GM19395 (cell line): ENCODE measurements around the gene CD109.

ENCODE experiments used
- ATAC-seq: cut with Tn5 transposase; IDR thresholded peaks from one replicate; pipeline ENCODE4 v1.9.1; 2021; ENCODE audit warnings: mild to moderate bottlenecking, moderate library complexity; ENCODE audit not compliant: unreplicated experiment

CD109 gene

GRCh38 chr6:73724389-73724788, 28.4 kb downstream of the CD109 start:
- ATAC-seq: no peak

DNA sequence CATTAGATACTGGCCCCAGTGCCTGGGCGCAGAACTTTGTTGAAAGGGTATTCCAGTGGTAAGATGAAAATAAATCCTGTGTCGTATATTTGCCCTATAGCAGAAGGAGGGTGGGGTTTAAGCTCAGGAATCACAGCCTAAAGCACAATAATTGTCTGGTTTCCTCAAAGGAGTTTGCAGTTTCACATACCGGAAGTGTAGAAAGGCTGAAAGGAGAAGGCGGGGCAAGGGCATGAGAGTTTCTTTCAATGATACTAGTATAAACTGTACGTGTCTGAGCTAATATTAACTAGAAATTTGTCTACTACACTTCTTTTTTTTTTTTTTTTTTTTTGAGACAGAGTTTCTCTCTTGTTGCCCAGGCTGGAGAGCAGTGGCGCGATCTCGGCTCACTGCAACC, 29.2 kb downstream of the CD109 start:
- ATAC-seq: peak; percentile 59

- no peak for ATAC-seq
These were observed 31.1 kb downstream of the CD109 start for GRCh38 chr6:73727114-73727513.

DNA sequence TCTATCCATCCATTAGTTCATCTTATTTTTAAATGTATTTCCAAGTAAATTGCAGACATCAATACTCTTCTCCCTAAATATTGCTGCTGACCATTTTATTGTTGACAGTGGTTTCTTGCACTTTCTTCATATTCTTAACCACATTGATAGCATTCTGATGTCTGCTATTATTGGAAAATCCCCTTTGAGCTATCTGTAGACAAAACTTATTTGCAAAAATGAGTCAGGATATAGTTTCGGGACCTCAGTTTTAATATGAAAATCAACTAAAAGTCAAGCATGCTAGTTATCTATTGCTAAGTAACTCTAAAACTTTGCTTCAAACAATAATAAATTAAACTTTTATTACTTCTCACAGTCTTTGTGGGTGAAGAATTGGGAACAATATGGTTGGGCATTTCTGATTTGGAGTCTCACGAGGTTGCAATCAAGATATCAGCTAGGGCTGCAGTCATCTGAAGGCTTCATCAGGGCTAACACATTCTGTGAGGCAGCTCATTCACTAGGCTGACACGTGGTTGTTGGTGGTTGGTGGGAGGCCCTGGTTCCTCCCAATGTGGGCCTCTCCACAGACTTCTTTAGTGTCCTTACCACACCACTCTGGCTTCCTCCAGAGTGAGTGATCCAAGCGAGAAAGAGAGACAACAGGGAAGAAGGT, 32.7 kb downstream of the CD109 start:
- ATAC-seq: peak; percentile 67

GRCh38 chr6:73731285-73731684, 35.3 kb downstream of the CD109 start:
- no peak for ATAC-seq

- peak; percentile 85 for ATAC-seq
These were observed 37.1 kb downstream of the CD109 start for GRCh38 chr6:73732845-73733675.

DNA sequence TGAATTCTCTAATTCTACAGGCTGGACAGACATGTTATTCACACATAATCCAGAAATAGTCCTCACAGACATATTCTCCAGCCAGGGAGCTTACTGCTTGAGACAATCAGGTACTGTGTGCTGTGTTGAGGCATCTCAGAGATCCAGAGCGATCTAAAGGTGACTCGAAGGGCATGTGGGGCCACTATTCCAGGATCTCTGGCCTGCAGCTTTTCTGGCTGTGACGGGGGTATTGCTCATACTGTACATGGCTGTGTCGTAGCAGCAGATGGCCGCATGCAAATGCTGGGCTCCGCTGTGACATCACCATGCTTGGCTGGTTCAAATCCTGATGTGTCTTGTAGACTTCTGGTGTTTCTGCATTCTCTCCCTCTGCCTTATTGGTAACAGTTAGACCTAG, 37.8 kb downstream of the CD109 start:
- ATAC-seq: no peak

DNA sequence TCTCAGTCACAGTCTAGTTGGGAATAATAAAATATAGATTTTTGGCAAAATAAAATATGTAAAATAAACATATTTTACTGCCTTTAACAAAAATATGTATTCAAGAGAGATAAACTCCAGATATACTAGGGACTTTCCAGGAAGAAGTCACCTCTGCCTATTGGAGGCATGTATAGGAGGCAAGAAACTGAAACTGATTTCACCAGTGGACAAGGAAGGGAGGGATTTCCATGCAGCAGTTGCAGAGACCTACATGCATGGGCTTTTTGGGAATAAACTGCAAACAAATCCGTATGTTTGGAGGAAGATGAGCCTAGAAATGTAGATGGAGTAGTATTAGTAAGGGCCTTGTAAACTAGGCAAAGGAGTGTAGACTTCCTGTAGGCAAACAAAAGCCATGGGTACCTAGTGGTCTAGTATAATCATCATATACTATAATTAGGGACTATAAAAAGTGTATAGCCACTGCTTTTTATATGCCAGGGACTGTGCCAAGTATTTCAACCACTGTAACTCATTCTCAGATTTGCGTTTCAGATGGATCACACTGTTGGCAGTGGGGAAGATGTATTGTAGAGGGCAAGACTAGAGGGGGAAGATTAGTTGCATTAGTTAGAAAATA, 38.9 kb downstream of the CD109 start:
- no peak for ATAC-seq

- no peak for ATAC-seq
These were observed 42.5 kb downstream of the CD109 start for GRCh38 chr6:73738367-73739028.

DNA sequence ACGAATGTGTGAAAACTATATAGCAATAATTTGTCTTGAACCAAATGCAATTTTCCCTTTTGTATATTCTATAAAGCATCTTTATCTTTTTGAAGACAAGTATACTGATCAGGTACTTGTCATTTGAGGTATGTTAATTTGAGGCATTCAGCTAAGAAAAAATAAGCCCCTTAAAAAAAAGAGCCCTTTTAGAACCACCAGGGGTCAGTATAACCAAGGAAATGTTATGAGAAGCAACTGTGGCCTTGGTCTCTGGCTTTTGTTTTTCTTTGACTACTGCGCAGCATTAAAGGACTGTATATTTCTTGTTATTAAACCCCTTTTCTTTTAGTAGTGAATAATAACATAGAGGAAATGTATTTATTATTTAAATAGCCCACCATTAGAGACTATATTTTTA, 43.1 kb downstream of the CD109 start:
- ATAC-seq: peak; percentile 79

GRCh38 chr6:73742433-73742832, 46.4 kb downstream of the CD109 start:
- no peak for ATAC-seq

- no peak for ATAC-seq
These were observed 47.1 kb downstream of the CD109 start for GRCh38 chr6:73743081-73743480.

- no peak for ATAC-seq
These were observed 47.6 kb downstream of the CD109 start for GRCh38 chr6:73743556-73743955.

GRCh38 chr6:73746787-73747186, 50.8 kb downstream of the CD109 start:
- ATAC-seq: no peak

GRCh38 chr6:73747289-73747688, 51.3 kb downstream of the CD109 start:
- peak; percentile 100 for ATAC-seq

DNA sequence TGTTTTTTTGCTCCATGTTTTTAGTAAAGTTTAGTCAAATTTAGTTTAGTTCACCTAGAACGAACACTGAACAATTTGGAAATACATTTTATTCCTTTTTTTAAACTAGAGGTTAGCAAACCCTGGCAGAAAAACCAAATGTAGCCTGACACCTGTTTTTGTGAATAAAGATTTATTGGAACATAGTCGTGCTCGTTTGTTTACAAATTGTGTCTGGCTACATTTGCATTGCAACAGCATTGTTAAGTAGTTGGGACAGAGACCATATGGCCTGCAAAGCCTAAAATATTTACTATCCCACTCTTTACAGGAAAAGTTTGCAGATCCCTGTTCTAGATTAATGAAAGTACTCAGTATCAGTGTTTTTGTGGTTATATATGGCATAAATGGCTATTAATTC, 56.9 kb downstream of the CD109 start:
- ATAC-seq: no peak

GRCh38 chr6:73766040-73766439, 70.0 kb downstream of the CD109 start:
- ATAC-seq: peak; percentile 61

DNA sequence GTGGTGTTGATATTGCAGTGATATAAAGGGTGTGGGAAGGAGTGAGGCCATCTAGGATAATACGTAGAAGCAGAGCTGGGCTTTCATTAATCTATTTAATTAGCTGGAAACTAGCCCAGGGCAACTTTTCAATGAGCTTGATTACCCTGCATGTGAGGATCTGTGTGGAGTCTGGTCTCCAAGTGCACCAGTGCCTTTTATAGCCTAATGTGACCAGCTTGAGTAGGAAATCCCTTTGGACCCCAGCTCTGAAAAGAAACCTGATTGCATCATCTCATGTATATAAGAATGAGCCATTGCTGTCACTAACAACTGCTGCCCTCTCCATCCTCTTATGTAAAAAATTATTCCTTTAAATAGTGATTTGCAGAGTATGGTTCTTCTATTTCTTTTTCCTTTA, 72.6 kb downstream of the CD109 start:
- ATAC-seq: no peak

- no peak for ATAC-seq
These were observed 74.0 kb downstream of the CD109 start for GRCh38 chr6:73769976-73770375.

DNA sequence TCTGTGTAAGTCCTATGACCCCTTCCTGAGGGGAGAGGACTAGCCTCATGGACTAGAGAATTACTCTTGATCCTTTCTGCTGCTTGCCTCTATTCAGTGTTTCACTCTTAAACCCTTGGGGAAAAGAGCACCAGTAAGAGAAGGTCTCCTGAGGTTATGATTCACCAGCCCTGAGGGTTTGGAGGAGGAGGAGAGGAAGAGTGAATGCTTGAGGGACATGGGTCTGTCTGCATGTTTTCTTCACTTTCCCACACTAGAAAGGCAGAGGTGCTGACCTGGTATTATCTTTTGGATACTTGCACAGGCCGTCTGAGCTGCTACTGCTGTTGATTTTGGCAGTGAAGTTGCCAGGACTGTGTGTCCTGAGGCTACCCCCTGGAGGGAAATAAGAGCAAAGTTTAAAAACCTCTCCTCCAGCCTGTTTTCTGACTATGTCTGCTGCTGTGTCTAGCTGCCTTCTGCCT, 78.3 kb downstream of the CD109 start:
- ATAC-seq: peak; percentile 57

GRCh38 chr6:73779943-73780342, 83.9 kb downstream of the CD109 start:
- ATAC-seq: no peak
